Adipocyte (in vitro differentiated cells): ENCODE data around the gene NRXN3.

Experiments used
- DNase-seq: peaks from one replicate; pipeline ENCODE4 v3.0.0-alpha.2; 2015; ENCODE audit warnings: low read depth
- H3K27me3 ChIP-seq: replicated peaks from 2 replicates; pipeline ENCODE4 v1.7.0; 2013; ENCODE audit warnings: mild to moderate bottlenecking, low read length, moderate library complexity; ENCODE audit not compliant: control insufficient read depth, insufficient read depth
- H3K36me3 ChIP-seq: 2 replicates; pipeline ENCODE4 v1.7.0; 2013; ENCODE audit warnings: low read length, mild to moderate bottlenecking, moderate library complexity; ENCODE audit not compliant: control insufficient read depth, insufficient read depth, severe bottlenecking
- H3K4me1 ChIP-seq: 2 replicates; pipeline ENCODE4 v1.7.0; 2013; ENCODE audit warnings: mild to moderate bottlenecking, low read length, moderate library complexity; ENCODE audit not compliant: control insufficient read depth, insufficient read depth
- H3K4me3 ChIP-seq: 2 replicates; pipeline ENCODE4 v1.7.0; 2013; ENCODE audit warnings: mild to moderate bottlenecking, low read length, moderate library complexity
- H3K9ac ChIP-seq: 2 replicates; pipeline ENCODE4 v1.7.0; 2013; ENCODE audit warnings: mild to moderate bottlenecking, low read length, moderate library complexity
- H3K9me3 ChIP-seq: 2 replicates; pipeline ENCODE4 v1.7.0; 2013; ENCODE audit warnings: mild to moderate bottlenecking, low read length, moderate library complexity; ENCODE audit not compliant: control insufficient read depth

The NRXN3 gene

GRCh38 chr14:79899610-79900009, 1729.4 kb downstream of the NRXN3 start:
- peaks cover 12% of the 10 kb centered on the region for H3K4me1 ChIP-seq
- H3K27me3 ChIP-seq, result no peaks in the 10 kb centered on the region
- H3K9ac ChIP-seq, result no peak overlapping the region
- no peak for DNase-seq
- peaks cover 7% of the 10 kb centered on the region for H3K9me3 ChIP-seq
- no peak overlapping the region for H3K4me3 ChIP-seq
- no peaks in the 10 kb centered on the region for H3K36me3 ChIP-seq

GRCh38 chr14:79904497-79904896, 1734.3 kb downstream of the NRXN3 start:
- Histone ChIP-seq H3K9ac (no peak overlapping the region), H3K36me3 (no peaks in the 10 kb centered on the region), H3K4me3 (no peak overlapping the region), H3K4me1 (no peaks in the 10 kb centered on the region), H3K27me3 (no peaks in the 10 kb centered on the region), H3K9me3 (peaks cover 3% of the 10 kb centered on the region)
- DNase-seq, result no peak

DNA sequence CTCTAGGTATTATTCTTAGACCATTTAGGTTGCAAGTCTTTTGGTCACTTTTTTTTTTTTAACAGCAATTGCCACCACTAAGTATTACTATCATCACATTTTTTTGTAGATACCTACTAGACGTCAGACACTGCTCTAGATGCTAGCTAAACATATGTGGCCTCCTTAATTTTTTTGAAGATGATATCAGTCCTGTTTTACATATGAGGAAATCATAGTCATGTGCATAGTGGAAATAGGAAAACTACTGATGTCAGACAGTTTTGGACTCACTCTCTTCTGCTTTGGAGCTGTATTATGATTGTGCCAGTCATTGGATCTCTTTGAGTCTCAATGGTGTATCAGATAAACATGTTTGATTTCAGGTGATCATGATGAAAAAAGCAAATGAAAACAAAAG, 1736.8 kb downstream of the NRXN3 start:
- DNase-seq, result no peak
- Histone ChIP-seq H3K4me3 (no peak overlapping the region), H3K27me3 (no peaks in the 10 kb centered on the region), H3K36me3 (no peaks in the 10 kb centered on the region), H3K9ac (no peak overlapping the region), H3K9me3 (no peaks in the 10 kb centered on the region), H3K4me1 (no peaks in the 10 kb centered on the region)

DNA sequence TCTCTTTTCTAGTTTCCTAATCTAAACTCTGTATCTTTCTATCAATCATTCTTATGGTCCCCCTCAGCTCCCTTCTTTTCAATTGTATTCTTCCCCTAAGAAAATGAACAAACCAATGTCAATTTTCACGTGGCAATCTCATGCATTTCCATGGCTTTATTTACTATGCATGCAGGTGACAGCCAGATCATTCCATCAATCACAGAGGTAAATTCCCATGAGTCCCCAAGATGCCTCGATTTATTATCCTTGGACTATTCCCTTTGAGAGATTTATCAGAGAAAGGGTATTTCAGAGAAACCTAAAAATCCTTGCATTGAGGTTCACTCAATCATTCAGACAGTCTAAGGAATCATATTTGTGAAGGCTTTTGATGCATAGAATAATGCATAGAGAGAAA, 1739.9 kb downstream of the NRXN3 start:
- no peak overlapping the region for H3K4me3 ChIP-seq
- H3K9ac ChIP-seq, result no peak overlapping the region
- H3K36me3 ChIP-seq, result no peaks in the 10 kb centered on the region
- H3K4me1 ChIP-seq, result no peaks in the 10 kb centered on the region
- no peaks in the 10 kb centered on the region for H3K27me3 ChIP-seq
- peaks cover 6% of the 10 kb centered on the region for H3K9me3 ChIP-seq
- no peak for DNase-seq

DNA sequence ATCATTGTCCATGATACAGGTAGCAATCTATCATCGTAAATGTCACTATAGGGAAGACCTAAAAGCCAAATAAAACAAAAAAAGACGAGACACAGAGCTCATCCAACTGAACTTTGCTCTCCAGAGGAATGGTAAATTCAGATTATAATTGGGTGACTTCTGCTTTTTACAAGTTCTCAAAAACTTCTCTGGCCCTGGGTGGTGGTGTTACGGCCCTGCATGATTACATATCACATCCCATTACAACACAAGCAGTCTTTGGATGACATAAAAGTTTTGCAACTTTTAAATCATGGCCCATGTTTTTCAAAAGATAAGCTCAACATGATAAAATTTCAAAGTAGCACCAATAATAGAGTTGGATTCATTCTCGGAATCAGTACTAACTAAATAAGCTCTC, 1741.6 kb downstream of the NRXN3 start:
- peaks cover 6% of the 10 kb centered on the region for H3K9me3 ChIP-seq
- DNase-seq, result no peak

DNA sequence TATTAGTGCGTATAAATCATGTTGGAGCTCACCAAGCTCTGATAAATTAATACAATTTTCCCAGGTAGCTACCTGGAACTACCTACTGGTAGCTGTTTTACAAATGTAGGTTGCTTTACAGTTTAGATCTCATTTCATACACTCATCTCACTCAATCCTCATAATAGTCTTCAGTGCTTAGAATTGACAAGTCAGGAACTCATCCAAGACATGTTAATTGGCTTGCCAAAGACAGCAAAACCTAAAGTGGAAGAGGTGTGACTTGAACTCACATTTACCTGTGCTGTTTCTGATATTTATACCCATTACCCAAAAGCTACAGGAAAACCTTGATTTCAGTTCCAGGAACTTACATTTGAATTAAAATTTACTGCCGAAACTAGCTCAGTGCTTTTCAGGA, 1744.4 kb downstream of the NRXN3 start:
- Histone ChIP-seq H3K9me3 (peaks cover 6% of the 10 kb centered on the region), H3K4me3 (no peak overlapping the region), H3K4me1 (no peaks in the 10 kb centered on the region), H3K9ac (no peak overlapping the region), H3K36me3 (no peaks in the 10 kb centered on the region), H3K27me3 (no peaks in the 10 kb centered on the region)
- DNase-seq, result no peak

More for the DNA sequence above, 1741.6 kb downstream of the NRXN3 start:
- H3K36me3 ChIP-seq, result no peaks in the 10 kb centered on the region
- no peaks in the 10 kb centered on the region for H3K27me3 ChIP-seq
- no peak overlapping the region for H3K9ac ChIP-seq
- no peaks in the 10 kb centered on the region for H3K4me1 ChIP-seq
- H3K4me3 ChIP-seq, result no peak overlapping the region

DNA sequence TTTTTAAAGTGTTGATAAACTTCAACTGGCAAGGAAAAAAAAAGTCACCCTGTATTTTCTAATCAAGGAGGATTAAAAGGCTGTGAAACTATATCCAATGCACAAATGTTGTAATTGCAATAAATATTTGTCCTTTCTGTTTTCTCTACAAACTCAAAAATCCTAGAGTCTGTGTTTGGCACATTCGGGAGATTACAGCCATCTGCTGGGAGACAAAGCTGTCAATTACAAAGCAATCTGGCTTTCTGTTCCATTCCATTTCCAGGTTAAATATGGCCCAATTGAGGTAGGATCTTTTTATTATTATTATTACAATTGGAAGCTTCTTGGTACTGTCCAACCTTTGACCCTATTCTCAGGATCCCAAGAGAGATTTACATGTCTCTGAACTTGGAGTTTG, 1745.2 kb downstream of the NRXN3 start:
- H3K9me3 ChIP-seq, result peaks cover 6% of the 10 kb centered on the region
- H3K4me1 ChIP-seq, result no peaks in the 10 kb centered on the region
- no peak overlapping the region for H3K9ac ChIP-seq
- DNase-seq, result no peak
- H3K36me3 ChIP-seq, result no peaks in the 10 kb centered on the region
- no peaks in the 10 kb centered on the region for H3K27me3 ChIP-seq
- no peak overlapping the region for H3K4me3 ChIP-seq

- Histone ChIP-seq H3K36me3 (no peaks in the 10 kb centered on the region), H3K4me1 (no peaks in the 10 kb centered on the region), H3K4me3 (no peak overlapping the region), H3K9me3 (peaks cover 6% of the 10 kb centered on the region), H3K27me3 (no peaks in the 10 kb centered on the region), H3K9ac (no peak overlapping the region)
- DNase-seq, result no peak
These were observed 1746.1 kb downstream of the NRXN3 start for GRCh38 chr14:79916281-79916680.

DNA sequence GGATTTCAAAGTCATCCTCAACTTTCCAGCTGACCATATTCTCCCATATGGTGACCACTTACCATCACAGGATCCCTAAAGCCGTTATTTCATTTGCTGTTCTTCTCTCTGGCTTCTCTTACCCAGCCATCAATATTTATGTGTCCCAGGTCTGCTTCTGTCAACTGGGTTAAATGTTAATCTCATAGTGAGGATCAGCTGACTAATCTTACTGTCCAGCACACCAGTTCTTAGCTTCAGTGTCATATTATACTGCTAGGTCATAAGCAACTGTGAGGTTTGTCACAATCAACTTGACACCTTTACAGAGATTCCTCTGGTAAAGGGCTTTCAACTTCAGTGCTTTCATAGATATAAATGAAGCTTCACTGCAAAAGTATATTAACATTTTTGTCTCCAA, 1746.7 kb downstream of the NRXN3 start:
- Histone ChIP-seq H3K9ac (no peak overlapping the region), H3K27me3 (no peaks in the 10 kb centered on the region), H3K4me3 (no peak overlapping the region), H3K36me3 (no peaks in the 10 kb centered on the region), H3K9me3 (peaks cover 6% of the 10 kb centered on the region), H3K4me1 (no peaks in the 10 kb centered on the region)
- DNase-seq, result no peak
